Urothelium cell line (cell line): ENCODE measurements around the gene LAMB4.

Source experiments
- DNase-seq: peaks from one replicate; pipeline ENCODE4 v3.0.0; 2011; ENCODE audit warnings: low spot score, mixed read lengths
- FAIRE-seq: peaks from 2 replicates; lab custom pipeline; 2011; peaks lifted over from hg19 to GRCh38; lab: Jason Lieb, UNC

Gene LAMB4

GRCh38 chr7:108143658-108144420 lies 13.7 kb upstream of the LAMB4 start:
- FAIRE-seq, result no peak
- DNase-seq, result no peak

DNA sequence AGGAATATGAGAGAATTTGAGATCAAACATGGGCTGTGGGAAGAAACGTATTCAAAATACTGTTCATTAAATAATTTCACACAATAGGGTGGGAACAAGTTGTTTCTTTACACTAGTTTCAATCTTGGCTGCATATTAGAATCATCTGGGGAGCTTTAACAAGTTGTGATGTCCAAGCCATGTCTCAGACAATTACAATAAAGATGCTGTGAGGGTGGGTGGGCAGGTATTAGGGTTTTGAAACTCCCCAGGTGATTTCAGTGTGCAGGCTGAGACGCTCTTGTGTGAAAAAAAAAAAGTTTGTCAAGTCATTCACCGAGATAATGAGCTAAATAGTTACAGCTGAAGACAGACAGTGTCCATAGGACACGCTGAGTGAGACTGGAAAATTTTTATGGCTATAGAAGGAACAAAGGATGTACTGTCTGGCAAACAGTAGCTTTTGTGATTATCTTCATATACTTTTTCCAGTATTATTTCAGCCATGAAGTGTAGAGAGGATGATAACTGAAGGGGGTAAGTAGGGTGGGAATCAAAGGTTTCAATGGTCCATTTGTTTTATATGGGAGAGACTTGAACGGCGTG lies 12.6 kb upstream of the LAMB4 start:
- FAIRE-seq (no peak), DNase-seq (no peak)

DNA sequence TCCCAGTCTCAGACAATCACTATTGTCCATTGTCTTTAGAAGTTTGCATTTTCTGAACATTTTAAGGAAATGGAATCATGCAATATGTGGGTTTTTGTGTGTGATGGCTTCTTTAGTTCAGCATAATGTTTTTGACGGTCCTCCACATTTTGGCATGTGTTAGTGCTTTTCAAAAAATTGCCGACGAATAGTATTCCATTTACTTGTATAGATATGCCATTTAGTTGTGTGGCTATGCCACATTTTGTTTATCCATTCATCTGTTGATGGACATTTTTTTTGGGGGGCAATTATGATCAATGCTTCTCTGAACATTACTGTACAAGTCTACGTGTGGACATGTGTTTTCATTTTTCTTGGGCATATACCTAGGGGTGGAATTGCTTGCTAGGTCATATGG lies 12.0 kb upstream of the LAMB4 start:
- no peak for DNase-seq
- no peak for FAIRE-seq

GRCh38 chr7:108140671-108141070 lies 10.5 kb upstream of the LAMB4 start:
- no peak for FAIRE-seq
- DNase-seq, result no peak

GRCh38 chr7:108138911-108139310 lies 8.8 kb upstream of the LAMB4 start:
- DNase-seq (no peak), FAIRE-seq (no peak)

- DNase-seq, result no peak
- FAIRE-seq, result no peak
Measured at GRCh38 chr7:108137993-108138392, 7.8 kb upstream of the LAMB4 start.

- DNase-seq, result no peak
- no peak for FAIRE-seq
Measured at GRCh38 chr7:108137040-108137439, 6.9 kb upstream of the LAMB4 start.

GRCh38 chr7:108136191-108136688 lies 6.1 kb upstream of the LAMB4 start:
- no peak for FAIRE-seq
- no peak for DNase-seq

GRCh38 chr7:108135446-108136190 lies 5.5 kb upstream of the LAMB4 start:
- no peak for FAIRE-seq
- no peak for DNase-seq

DNA sequence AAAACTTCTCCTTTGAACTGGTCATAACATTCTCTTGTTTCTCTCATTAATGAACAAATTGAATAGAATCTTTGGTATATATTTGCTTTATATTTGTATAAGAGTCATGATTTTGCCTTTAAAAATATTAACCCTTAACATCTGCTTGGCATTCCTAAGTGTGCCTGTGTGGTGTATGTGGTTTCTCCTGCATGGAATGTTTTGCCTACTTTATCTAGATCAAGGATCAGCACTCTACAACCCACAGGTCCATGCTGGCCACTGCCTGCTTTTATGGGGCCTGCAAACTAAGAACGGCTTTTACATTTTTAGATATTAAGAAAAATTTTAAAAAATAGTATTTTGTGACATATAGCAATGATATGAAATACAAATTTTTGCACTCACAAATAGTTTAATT lies 4.3 kb upstream of the LAMB4 start:
- no peak for FAIRE-seq
- DNase-seq, result no peak

GRCh38 chr7:108132551-108133265 lies 2.5 kb upstream of the LAMB4 start:
- FAIRE-seq, result no peak
- no peak for DNase-seq

DNA sequence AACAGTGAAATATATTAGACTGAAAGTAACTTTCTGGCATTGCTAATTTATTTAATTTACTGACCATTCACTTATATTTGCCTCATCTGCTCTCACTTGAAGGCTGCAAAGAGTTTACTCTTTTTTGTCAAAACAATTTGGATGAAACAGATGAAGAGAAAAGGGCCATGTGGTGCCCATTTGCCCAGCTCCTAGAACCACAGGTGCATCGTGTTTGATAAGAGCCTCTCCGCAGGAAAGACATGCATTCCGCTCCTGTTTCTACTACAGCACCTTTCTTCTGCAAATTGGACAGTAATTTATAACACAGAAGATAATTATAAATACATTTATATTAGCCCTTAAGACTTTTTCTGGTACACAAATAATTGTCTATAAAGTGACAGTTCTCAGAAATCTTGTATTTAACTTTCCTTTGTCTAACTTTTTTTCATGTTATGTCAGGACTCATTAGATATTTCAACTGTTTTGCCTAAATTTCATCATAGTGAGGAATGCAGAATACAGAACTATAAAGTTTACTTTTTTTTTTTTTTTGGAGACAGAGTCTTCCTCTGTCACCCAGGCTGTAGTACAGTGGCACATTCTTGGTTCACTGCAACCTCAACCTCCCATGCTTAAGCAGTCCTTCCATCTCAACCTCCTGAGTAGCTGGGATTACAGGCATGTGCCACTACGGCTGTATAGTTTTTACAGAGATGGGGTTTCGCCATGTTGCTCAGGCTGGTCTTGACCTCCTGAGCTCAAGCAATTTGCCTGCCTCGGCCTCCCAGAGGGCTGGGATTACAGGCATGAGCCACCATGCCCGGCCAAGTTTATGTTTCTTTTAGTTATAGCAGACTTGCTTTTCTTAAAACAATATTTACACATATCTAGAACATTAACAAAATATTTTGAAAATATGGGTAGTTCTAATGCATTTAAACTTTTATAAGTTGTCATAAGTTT lies 869 bp downstream of the LAMB4 start:
- no peak for DNase-seq
- no peak for FAIRE-seq

DNA sequence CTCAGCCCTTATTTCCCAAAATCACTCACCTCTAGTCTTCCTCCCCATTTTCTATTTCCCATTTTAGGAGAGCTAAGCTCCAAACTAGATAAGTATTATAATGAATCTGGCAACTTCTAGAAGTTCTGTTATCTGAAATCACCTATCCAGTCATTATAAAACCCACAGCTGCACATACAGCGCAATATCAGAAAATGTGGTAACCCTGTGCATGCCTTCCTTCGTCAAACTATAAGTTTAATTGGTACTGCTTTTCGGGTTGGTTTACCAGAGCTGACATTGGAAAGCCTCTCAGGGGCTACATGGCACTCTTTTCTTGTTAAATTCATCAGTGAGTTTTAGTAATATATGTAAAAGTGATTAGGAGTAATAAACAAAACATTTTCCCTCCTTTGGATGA lies 1.6 kb downstream of the LAMB4 start:
- no peak for DNase-seq
- FAIRE-seq, result no peak

- DNase-seq, result no peak
- no peak for FAIRE-seq
Measured at GRCh38 chr7:108127461-108127860, 2.7 kb downstream of the LAMB4 start.

DNA sequence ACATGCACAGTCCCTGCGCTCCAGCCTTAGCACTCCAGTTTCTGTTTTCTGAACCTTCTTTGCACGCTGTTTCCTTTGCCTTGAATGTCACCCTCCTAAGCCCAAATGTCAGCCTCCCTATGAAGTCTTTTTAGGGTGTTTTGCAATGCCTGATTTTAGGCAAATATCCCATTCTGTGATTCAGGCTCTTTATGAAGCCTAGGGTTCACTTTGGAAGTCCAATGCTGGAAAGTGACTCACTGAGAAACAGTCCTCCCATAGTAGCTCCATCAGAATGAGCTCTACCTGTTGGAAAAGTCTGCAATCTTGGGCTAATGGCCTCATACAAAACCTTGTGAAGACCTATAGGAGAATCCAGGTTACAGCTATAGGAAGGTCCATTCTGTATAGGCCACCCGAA lies 5.3 kb downstream of the LAMB4 start:
- no peak for FAIRE-seq
- DNase-seq, result no peak

- DNase-seq, result no peak
- no peak for FAIRE-seq
Measured at GRCh38 chr7:108122181-108122580, 8.0 kb downstream of the LAMB4 start.

DNA sequence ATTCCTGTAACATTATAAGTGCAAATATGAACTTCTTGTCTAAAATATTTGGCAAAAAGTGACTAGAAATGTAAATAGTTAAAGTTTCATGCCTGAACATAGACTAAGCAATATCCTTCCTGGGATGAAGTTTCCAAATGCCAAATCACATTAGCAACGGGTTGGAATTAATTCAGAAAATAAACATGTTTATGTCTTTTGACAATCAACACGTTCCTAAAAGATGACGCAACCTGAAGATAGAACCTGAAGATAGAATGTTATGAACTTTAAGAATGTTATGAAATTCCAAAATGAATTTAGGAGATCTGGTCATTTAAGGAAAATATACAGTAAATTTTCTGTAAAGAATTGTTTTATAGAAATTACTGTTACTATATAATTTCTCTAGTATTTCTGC lies 9.2 kb downstream of the LAMB4 start:
- no peak for FAIRE-seq
- no peak for DNase-seq

DNA sequence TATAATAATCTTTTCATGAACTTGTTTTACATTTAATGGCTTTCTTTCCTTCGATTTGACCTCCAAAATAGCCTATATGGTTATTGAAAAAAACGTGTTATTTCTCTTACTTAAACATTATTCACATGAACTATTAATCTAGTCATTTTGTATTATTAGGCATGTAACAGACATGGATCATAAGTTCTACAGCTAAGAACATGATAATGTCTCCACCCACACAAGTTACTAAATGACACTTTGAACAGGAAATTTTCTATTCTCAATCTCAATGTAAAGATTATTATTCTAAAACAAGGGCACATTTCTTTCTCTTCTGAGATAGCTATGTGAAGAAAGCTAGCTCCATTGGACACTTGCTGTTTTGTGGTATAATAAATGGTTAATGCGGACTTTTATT lies 10.0 kb downstream of the LAMB4 start:
- no peak for FAIRE-seq
- DNase-seq, result no peak

GRCh38 chr7:108118959-108119358 lies 11.2 kb downstream of the LAMB4 start:
- FAIRE-seq (no peak), DNase-seq (no peak)
